ENCODE measurements around the gene SLC6A9. TPM values are rescaled to one million over a fixed set of nuclear protein-coding genes. Genes with fewer than 3 reads are reported as not detected.

Gene SLC6A9
- 0.74 and 6.3 TPM in 2 replicates for total RNA-seq (2014; rRNA removed; shearing (Covaris generic))

DNA sequence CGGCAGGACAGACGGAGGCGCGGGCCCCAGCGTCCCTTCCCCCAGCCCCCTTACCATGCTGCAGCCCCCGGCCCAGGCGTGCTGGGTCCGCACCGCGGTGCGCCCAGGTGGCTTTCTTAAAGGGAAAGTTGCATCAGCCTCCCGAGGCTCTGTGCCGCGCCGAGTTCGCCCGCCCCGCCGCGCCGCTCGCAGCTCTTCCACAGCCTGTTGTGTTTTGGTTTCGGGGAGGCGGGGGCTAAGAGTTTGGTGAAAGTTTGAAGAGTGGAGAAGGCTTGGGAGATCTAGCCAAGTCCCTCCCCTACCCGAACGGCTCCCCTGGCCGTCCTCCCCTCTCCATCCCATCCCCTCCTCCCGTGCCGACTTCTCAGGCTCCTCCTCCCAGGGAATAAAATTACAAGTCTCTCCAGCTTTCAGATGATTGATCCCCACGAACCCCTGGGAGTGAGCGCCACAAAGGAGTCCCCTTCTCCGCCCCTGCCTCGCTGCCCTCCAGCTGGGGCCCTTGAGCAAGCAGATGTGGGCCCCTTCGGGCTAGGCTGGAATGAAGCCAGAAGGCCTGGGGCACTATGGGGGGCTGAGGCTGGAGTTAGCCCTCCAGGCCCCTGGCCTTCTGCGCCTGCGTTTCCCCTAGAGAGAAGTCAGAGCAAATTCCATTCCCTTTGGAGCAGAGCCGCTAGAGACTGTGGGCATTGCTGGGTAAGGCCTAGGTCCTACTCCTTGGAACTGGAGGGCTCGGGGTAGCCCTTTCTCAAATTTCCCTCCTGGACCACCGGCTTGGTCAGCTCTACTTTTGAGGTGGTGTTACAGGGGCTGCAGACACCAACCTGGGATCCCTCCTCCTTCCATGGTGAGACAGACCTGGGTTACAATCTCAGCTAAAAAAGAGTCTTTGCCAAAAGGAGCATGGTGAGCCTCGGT is at the start of gene SLC6A9:
SLC6A9 (minus strand) TSS at position 211 of the 918 bp plus-strand sequence. CDS start 7,185 bp downstream, outside the sequence.
- DNase-seq (ENCODE audit: low read depth) = peak; percentile 54

DNA sequence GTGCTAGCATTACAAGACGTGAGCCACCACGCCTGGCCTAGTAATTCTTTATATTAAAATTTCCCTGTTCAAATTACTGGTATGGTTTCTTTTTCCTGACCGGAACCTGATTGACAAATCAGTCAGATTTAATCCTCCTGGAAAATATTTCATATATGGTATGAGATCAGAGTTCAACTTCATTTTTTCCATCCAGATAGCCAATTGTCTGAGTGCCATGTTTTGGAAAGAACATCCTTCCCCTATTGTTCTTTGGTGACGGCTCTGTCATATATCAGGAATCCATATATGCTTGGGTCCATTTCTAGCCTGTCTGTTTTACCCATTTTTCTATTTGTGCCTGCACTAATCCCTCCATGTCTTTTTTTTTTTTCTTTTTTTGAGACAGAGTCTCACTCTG is 48.3 kb upstream of the SLC6A9 start:
- no peak for DNase-seq (ENCODE audit: low read depth)

- no peak for DNase-seq (ENCODE audit: low read depth)
These were observed 46.8 kb upstream of the SLC6A9 start for GRCh38 chr1:44078104-44078503.

DNA sequence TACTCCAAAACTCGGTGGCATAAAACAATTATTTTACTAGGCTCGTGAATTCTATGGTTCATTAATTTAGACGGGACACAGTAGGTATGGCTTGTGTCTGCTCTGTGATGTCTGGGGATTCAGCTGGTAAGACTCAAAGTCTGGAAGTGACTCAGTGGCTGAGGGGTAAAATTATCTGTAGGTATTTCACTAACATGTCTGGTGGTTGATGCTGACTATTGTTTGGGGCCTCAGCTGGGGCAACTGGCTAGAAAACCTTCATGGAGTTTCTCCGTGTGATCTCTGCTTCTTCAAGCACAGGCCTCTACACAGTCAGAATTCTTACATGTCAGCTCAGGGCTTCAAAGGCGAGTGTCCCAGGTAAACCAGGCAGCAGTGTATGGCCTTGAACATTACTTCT is 46.2 kb upstream of the SLC6A9 start:
- peak; percentile 28 for DNase-seq (ENCODE audit: low read depth)

DNA sequence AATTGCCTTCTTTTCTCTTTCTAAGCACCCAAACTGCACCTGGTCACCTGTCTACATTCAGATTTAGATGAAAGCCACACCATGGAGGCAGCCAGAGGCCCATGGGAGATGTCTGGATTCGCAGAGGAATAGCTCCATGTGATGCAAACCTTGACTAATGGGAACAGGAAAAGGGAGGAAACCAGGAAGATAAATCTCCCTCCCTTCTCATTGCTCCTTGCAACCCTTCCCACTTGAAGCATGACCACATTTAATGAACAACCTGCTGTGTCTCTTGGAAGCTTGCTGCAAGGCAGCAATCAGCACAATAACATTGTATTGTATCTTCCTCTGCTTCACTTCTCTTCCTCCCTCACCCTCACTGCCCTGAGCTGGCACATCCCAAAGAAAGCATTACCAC is 44.8 kb upstream of the SLC6A9 start:
- peak; percentile 64 for DNase-seq (ENCODE audit: low read depth)

DNA sequence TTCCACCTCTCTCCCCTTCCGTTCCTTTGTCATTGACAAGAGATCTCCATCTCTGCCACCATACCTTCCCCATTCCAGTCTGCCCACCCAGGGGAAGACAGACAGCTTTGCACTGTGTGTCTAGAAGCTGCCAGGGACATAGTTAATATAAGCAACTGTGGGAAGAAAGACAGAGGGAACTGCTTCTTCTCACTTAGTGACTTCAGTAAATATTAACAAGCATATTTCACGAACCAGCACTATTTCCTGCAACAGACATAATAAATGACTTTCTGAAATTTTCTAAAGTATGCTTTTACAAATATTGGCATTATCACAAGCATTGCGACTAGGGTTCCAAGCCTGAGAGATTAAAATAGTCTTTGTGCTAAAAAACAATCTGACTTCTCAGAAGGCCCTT is 43.2 kb upstream of the SLC6A9 start:
- no peak for DNase-seq (ENCODE audit: low read depth)

DNA sequence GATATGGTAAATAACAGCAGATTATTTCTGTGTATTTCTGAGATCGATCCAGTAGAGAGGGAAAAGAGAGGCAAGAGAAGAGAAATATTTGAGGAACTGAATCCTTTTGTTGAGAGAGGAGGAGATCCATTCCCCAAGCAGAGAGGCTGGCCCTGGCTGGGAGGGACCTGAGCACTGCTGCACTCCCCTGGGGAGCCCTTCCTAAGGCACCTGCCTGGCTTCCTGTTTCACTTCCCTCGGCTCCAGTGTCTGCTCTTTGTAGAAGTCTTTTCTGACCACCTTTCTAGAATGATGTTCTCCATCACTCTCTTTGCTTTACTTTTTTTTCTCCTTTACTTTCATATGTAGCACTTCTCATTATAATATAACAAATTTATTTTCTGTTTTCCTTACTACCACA is 42.3 kb upstream of the SLC6A9 start:
- no peak for DNase-seq (ENCODE audit: low read depth)

DNA sequence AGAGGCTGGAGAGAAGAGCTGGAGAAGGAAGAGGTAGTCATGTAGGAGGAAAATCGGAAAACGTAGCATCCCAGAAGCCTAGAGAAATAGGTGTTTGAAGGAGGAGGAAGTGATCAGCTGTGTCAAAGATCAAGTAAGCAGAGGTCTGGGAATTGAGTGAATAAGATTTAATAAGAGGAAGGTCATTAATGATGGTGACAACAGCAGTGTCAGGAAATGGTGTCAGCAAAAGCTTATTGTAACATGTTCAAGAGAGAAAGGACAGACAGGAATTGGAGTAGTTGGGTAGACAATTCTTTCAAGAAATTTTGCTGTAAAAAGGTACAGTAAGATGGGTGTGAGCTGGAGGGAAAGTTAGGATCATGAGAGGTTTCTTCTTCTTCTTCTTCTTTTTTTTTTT is 41.6 kb upstream of the SLC6A9 start:
- DNase-seq (ENCODE audit: low read depth) = no peak

GRCh38 chr1:44072204-44072603 is 40.9 kb upstream of the SLC6A9 start:
- peak; percentile 91 for DNase-seq (ENCODE audit: low read depth)

- DNase-seq (ENCODE audit: low read depth) = no peak
These were observed 40.2 kb upstream of the SLC6A9 start for GRCh38 chr1:44071461-44071860.

GRCh38 chr1:44068442-44068921 is 37.2 kb upstream of the SLC6A9 start:
- DNase-seq (ENCODE audit: low read depth) = no peak

- no peak for DNase-seq (ENCODE audit: low read depth)
These were observed 36.3 kb upstream of the SLC6A9 start for GRCh38 chr1:44067266-44068250.

DNA sequence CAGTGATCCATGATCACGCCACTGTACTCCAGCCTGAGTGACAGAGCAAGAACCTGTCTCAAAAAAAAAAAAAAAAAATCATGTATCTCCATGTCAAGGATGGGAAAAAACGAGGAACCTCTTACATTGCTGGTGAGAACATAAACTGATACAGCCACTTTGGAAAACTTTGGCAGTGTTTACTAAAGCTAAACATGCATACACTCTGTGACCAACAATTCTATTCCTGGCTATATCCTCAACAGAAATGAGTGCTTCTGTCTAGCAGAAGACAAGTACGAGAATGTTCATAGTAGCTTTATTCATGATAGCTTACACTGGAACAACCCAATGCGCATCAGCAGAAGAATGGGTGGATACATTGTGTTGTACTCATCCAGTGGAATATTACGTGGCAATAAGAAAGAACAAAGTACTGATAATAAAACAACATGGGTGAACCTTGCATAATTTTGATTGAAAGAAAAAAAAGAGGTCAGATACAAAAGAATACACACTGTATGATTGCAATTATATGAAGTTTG is 31.5 kb upstream of the SLC6A9 start:
- no peak for DNase-seq (ENCODE audit: low read depth)

DNA sequence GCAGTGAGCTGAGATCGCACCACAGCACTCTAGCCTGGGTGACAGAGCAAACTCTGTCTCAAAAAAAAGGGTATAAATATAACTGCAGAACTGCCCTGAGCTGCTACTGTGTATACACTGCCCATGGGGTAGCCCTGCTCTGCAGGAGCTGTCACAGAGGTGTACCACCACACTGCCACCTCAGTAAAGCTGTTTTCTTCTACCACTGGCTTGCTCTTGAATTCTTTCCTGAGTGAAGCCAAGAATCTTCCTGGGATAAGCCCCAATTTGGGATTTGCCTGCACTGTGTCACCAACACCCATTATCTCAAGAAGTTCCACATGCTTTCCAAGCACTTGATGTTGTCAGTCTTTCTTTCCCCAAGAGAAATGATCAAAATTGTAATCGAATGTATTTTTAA is 30.6 kb upstream of the SLC6A9 start:
- no peak for DNase-seq (ENCODE audit: low read depth)

DNA sequence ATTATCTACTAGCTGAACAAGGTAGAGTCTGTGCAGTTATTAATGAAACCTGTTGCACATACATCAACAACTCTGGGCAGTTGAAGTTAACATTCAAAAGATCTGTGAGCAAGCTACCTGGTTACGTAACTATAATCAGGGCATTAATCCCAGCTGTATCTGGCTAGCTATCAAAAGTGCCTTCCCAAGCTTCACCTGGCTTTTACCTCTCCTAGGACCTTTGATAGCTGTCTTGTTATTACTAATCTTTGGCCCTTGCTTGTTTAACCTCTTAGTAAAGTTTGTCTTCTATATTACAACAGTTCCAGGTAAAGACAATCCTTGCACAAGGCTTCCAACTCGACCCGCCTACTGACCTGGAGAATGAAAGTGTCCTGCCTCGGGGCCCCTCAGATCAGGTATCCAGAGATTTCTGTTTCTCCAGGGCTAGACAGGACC is 29.6 kb upstream of the SLC6A9 start:
- DNase-seq (ENCODE audit: low read depth) = no peak

DNA sequence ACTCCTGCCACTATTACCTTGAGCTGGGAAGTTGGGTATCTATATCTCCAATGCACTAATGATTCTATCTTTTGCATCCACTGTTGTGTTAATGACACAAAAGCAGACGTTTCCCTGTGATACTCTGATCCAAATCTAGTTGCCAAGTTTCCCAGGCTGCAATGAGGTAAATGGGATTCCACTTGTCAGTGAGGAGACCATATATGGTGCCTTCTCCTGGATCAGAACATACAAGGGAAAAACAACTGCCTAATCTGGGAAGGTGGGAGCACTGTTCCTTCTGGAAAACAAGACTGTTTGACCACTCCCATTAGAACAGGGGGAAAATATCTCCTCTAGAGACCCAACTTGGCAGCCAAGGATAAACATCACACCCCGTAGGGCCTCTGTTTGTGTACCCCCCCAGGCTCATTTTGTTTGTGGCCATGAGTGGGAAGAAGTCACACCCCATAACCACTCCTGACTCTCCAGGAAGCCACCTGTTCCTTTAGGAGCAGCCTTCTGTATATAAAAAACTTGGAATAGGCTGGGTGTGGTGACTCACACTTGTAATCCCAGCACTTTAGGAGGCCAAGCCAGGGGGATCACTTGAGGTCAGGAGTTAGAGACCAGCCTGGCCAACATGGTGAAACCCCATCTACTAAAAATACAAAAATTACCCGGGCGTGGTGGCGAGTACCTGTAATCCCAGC is 28.5 kb upstream of the SLC6A9 start:
- peak; percentile 21 for DNase-seq (ENCODE audit: low read depth)

DNA sequence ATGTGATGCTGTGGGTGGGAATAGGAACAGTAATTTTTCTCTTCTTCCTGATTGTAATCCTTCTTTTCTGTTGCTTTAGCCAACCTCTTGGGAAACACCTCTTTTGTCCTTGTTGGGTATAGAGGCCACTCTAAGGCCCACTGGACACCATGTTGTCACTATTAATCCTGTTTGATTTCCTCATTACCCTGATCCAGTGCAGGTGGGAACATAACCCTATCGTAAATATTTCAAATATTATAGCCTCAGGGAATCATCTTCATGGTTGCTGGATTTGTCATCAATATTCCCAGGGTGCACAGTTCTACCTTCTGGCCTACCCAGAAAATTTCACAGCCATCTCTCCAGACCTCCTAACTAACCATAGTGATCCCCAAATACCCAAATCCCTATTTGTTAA is 27.9 kb upstream of the SLC6A9 start:
- no peak for DNase-seq (ENCODE audit: low read depth)

- no peak for DNase-seq (ENCODE audit: low read depth)
These were observed 26.0 kb upstream of the SLC6A9 start for GRCh38 chr1:44057293-44057692.

DNA sequence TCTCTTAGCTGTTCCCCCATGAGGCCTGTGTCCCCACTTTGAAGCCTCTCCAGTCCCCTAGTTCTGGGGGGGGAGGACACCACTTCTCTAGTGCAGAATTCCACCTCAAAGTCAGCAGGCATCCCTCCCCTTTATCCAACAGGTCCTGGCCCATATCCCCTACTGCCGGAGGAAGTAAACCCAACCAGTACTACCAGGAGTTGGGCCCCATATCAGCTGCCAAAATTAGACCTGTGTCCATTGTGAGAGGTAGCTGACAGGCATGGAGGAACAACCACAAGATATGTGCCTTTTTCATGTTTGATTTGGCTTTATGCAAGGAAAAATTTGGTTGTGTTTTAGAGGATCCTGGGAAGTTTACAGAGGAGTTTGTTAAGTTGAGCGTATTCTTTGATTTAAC is 22.1 kb upstream of the SLC6A9 start:
- DNase-seq (ENCODE audit: low read depth) = no peak

DNA sequence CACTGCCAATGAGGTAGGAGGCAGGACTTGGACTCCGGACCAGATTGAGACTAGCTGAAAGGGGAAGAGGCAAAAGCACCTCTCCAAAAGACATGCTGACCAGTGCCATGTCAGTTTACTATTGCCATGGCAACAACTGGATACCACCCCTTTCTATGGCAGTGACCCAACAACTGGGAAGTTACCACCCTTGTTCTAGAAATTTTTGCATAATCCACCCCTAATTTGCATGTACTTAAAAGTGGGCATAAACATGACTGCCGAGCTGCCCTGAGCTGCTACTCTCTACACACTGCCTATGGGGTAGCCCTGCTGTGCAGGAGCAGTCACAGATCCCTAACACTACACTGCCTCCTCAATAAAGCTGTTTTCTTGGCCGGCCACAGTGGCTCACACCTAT is 19.0 kb upstream of the SLC6A9 start:
- no peak for DNase-seq (ENCODE audit: low read depth)

- DNase-seq (ENCODE audit: low read depth) = peak; percentile 65
These were observed 18.6 kb upstream of the SLC6A9 start for GRCh38 chr1:44049839-44050238.
